NCI-H2029 treated with DMSO at 0.1 percent for 48 hours (cell line): Measurements from ENCODE around the gene SEMG2.

Source experiments
- DNase-seq: peaks from one replicate; lab custom pipeline; 2025; lab: John Stamatoyannopoulos, UW

SEMG2 gene, protein sequence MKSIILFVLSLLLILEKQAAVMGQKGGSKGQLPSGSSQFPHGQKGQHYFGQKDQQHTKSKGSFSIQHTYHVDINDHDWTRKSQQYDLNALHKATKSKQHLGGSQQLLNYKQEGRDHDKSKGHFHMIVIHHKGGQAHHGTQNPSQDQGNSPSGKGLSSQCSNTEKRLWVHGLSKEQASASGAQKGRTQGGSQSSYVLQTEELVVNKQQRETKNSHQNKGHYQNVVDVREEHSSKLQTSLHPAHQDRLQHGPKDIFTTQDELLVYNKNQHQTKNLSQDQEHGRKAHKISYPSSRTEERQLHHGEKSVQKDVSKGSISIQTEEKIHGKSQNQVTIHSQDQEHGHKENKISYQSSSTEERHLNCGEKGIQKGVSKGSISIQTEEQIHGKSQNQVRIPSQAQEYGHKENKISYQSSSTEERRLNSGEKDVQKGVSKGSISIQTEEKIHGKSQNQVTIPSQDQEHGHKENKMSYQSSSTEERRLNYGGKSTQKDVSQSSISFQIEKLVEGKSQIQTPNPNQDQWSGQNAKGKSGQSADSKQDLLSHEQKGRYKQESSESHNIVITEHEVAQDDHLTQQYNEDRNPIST

DNA sequence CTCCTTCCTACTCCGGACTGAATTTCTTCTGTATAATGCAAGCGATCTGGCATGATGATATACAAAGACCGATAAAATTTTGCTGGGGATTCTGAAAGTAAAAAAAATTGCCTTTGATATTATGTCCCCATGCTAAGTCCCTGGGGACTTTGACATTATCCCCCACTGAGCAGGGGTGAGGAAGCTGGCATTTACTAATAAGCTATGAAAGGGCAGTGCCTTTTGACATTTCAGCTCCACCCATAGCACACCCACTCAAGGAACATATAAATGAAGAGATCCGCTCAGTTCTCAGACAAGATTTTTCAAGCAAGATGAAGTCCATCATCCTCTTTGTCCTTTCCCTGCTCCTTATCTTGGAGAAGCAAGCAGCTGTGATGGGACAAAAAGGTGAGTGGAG is at the start of gene SEMG2:
TSS of gene SEMG2 (plus strand) at position 298 of the 400 bp plus-strand sequence. CDS start at position 315, 17 bp downstream.
- no peak for DNase-seq

- no peak for DNase-seq
Observed at GRCh38 chr20:45173522-45173921, 47.7 kb upstream of the SEMG2 start.

DNA sequence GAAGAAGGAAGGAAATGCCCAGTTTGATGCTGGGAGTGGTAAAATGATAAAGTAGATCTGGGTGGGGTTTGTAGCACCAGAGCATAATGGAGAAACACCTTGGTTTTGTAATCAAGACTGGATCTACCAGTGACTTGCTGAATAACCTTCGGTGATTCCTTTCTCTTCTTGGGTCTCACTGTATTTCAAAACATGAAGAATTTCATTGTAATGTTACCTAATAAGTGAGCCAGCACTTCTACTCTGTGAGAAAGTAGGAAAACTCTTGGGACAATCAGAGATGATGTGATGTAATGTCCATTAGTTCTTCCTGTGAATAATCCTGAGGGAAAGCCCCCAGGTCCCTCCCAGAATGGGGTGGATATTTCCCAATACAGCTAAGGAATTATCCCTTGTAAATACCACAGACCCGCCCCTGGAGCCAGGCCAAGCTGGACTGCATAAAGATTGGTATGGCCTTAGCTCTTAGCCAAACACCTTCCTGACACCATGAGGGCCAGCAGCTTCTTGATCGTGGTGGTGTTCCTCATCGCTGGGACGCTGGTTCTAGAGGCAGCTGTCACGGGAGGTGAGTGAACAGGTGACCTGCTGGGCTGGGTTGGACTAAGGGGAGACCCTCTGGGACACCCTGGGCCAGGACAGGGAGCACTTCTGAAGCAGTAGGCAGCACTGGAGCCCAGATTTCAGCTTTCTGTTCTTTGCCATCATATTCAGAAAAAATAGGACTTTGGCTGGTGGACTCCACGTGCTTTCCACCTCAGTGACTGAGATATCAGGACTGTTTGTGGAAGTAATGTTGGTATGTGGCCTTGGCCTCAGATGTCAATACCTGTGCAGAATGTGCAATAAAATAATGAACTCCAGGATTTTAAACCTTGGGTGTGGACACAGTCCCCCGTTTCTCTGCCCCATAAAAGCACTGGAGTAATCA is 46.5 kb upstream of the SEMG2 start, which contains the start of gene PI3:
TSS of gene PI3 (plus strand) at position 469 of the 931 bp plus-strand sequence. CDS start at position 490, 21 bp downstream.
- no peak for DNase-seq

DNA sequence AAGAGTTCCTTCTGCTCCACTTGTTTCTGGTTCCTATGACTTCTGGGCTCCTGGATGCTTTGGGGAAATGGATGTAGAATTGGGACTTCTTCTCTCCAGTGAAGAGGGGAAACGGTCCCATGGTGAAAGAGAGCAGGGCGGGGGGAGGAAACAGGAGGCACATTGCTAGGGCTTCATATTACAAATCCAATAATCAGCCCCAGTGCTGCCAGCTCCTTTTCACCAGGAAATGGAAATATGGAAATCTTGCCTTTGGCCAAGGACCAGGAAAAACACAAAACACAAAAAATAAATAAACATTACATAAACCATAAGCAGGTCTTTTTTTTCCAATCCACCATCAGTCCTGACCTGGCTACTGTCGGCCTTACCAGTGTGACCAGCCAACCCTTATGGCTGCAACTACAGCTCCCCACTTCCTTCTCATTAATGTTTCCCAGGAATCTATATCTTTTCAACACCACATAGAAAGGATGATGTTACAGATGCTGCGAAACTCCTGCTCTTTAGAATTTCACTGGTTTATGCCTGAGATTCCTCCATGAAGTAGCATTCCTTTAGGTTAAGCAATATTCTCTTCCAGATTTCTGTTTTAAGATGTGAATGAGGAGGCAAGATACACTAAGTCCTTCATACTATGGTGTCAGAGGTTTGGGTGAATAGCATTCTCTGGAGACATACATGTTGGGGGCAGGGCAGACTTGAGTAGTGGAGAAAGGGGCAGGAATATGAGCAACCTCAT is 44.5 kb upstream of the SEMG2 start:
- peak; percentile 59 for DNase-seq

DNA sequence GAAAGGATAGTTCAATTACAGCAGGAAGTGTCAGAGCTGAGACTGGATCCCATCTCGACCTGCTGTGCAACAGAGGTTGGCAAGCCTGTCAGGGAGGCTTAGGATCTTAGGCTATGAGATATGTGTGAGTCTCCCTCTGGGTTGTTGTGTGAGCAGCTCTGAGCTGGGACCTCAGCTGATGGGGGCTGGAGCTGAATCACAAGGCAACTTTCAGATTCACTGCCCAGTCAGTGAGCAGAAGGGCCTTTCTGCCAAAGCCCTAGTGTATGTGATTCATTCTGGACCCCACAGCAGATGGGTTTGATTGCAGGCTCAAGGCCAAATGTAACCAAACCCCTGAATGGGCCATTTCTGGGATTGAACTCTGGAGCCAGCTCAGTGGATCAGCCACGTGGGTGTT is 42.0 kb upstream of the SEMG2 start:
- no peak for DNase-seq

DNA sequence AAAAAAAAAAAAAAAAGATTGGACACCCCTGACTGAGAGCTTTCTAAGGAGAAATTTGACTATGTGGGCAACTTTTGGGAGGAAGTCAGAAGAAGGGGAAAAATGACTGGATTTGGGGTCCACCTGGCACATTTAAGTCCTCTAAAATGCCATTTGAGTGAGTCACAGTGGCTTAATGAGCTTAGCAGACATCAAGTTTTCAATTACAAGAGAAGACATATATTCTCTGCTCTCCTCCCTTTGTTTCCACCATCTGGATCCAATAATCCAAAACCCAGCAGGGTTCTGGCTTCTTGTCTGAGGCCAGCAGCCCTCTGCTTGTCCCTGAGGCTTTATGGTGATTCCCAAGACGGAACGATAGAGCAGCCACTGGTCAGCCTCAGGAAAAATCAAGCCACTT is 39.5 kb upstream of the SEMG2 start:
- DNase-seq = no peak

DNA sequence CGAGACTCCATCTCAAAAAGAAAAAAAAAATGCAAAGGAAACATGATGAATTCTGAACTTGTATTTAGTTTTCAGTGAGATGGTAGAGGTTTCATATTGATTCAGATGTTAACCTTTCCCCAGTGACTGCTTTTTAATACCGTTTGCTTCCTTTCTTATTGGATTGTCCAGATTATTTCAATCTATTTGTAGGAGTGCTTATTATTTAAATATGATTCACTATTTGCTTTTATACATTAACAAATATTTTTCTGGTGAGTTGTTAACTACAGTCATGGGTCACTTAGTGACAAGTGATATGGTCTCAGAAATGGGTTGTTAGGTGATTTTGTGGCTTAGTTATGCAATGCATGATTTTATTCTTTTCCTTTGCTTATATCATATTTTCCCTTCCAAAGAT is 38.1 kb upstream of the SEMG2 start:
- no peak for DNase-seq

DNA sequence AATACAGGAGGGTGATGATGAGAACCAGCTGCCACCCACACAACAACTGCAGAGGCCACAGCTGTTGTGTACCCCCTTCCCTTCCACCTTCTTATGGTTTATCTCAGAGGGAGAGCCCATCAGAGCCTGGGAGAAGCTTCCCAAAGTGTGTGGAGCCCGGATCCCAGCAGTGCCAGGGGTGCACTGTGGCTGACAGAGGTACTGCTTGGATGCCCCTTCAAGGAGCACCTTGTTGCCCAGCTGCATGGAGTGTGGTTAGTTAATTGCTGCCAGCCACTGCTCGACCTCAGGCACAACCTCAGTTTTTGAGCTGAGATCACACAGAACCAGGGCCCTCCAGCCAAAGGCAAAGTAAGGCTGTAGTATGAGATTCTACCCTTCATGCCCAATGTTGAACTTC is 33.5 kb upstream of the SEMG2 start:
- DNase-seq = peak; percentile 25

GRCh38 chr20:45189067-45189609 is 32.0 kb upstream of the SEMG2 start:
- no peak for DNase-seq

DNA sequence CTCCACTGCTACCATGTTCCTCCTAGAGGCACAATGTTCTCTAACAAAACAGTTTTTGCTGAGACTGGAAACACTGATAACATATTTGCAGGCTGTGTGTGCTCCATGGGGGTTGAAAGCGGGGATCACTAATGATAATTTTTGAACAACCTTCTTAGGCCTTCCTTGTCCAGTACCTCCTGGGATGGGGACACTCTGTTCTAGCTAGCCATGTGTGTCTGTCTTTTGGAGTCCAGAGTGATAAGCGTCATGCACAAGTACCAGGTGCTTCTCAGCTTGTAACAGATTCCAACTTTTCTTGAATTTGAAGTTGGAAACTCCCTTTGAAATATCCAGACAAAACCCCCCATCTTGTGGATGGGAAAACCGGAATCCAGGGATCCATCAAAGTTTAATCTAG is 31.3 kb upstream of the SEMG2 start:
- DNase-seq = no peak

DNA sequence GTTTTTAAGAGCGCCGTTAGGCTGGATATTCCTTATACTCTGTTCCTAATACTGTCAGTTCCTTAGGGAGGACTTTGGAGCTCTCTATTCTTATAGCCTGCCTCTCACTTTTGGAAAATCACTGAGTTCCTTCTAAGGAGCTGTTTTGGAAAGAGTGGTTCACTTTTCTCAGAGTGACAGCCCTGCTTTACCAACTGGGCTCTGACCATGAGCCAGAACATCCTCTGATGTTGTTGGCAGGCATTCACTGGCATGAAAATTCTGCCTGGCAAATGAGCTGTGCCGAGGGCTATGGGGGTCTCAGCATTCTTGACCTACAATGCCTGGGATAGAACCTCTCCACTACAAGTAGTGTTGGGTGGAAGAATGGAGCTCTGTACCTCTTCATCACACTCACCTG is 29.2 kb upstream of the SEMG2 start:
- no peak for DNase-seq

- DNase-seq = no peak
Observed at GRCh38 chr20:45193331-45193730, 27.8 kb upstream of the SEMG2 start.

DNA sequence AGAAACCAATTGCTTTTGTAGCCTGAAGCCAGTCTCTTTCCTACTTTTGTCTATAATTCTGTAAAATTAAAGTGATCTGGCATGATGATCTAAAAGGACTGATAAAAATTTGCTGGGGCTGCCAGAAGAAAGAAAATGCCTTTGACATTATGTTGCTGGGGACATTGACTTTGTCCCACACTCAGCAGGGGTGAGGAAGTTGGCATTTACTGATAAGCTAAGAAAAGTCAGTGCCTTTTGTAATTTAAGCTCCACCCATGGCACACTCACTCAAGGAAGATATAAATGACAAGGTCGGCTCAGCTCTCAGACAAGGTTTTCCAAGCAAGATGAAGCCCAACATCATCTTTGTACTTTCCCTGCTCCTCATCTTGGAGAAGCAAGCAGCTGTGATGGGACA is 14.4 kb upstream of the SEMG2 start, which contains the start of gene SEMG1:
TSS of gene SEMG1 (plus strand) at position 309 of the 400 bp plus-strand sequence. CDS start at position 330, 21 bp downstream.
- no peak for DNase-seq

DNA sequence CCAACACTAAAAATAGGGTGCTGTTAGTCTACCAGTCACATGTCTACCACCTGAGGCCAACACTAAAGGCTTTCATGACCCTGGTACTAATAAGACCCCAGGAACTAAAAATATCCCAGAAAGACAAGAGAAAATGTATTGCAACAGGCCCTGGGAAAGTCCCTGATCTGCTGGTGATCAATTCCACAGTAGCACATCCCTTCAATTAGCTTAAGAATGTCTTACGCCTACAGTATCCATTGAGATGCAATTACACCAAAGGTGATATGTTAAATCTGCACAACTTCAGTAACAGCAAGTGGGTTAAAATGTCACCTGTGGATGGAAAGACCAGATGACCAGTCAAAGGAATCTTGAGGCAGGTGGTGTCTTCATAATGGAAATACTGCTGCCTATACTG is 11.2 kb upstream of the SEMG2 start:
- no peak for DNase-seq

DNA sequence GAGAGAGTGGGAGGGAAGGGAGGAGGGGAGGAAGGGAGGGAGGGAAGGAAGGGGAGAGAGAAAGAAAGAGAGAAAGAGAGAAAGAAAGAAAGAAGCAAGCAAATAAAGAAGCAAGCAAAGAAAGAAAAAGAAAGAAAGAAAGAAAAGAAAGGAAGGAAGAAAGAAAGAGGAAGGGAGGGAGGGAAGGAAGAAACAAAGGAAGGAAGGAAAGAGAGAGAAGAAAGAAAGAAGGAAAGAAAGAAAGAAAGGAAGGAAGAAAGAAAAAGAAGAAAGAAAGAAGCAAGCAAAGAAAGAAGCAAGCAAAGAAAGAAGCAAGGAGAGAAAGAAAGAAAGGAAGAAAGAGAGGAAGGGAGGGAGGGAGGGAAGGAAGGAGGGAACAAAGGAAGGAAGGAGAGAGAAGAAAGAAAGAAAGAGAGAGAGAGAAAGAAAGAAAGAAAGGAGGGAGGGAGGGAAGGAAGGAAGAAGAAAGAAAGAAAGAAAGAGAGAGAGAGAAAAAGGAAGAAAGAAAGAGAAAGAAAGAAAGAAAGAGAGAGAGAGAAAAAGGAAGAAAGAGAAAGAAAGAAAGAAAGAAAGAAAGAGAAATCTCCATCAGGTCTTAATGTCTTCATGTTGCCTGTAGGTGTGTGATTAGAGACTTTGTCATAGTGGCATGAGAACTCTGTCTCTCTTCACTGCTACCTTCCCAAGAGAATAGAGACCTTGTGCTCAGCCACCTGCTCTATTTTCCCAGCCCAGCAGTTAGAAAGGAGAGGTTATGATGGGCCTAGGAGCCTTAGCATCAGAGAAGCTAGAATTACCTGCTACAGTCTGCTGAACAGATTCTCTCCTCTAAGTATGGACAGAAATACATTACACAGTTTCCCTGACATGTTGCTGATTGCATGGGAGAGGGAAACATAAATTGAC is 9.4 kb upstream of the SEMG2 start:
- DNase-seq = no peak

DNA sequence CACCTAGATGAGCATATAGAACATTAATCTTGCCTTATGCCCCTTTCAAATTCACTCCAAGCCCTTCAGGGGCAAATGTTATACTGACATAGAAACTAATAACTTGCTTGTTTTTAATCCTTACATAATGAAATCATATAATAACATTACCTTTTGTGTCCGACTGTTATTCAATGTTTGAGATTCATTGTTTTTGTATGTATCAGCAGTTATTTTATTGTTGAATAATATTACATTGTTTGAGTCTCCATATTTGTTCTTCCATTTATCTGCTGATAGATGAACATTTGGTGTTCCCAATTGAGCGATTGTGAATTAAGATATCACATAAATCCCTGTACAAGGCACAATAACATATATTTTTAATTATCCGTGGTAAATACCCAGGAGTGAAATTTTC is 8.3 kb upstream of the SEMG2 start:
- DNase-seq = no peak

DNA sequence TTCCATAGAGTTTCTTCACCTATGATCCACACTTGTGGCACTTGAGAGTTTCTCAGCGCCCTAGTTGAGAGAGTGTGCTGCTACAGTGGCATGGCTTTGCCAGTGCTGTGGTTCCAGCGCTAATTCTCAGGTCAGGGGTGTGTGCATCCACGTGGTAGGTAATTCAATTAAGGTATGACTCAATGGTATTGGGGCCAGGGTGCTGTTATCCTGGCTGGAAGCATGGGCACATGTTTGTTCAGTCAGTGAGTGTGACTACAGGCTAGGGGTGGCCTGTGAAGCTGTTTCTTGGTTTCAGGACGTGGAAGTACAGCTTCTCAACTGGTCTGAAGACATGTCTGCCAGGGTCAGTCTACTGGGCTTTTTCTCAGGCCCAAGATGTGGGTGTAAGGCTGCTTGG is 3.0 kb upstream of the SEMG2 start:
- no peak for DNase-seq

DNA sequence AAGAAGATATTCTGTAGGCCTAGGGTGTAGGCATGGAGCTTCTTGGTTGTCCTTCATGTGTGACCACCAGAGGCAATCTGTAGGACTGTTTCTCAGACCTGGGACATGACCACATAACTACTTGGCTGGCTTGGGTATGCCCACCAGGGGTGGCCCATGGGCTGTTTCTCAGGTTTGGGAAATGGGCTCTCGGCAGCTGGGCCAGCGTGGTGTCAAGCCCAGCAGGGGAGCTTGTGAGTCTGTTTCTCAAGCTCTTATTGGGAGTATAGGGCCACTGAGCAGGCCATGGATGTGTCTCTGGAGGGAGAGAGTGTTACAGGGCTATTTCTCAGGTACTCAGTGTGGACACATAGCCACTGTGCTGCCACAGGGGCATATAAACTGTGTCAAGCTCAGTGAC is 2.5 kb upstream of the SEMG2 start:
- no peak for DNase-seq

DNA sequence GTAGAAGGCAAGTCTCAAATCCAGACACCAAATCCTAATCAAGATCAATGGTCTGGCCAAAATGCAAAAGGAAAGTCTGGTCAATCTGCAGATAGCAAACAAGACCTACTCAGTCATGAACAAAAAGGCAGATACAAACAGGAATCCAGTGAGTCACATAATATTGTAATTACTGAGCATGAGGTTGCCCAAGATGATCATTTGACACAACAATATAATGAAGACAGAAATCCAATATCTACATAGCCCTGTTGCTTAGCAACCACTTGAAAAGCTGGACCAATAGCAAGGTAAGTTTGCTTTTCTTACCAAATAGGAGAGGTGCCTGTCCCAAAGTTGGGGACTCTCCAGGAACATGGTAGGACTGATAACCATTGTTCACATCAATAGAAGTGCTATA is 2.0 kb downstream of the SEMG2 start:
- peak; percentile 5 for DNase-seq

- DNase-seq = no peak
Observed at GRCh38 chr20:45226287-45226686, 5.1 kb downstream of the SEMG2 start.
